Stimulated activated CD4-positive, alpha-beta T cell treated with anti-CD3 and anti-CD28 coated beads, Interleukin-4, amount 100 ng/mL, for 4 hours (primary cell): ENCODE measurements around the gene FSTL4.
A peak's percentile ranks its signal among the peaks of the same experiment; 100 is the strongest.

Experiments
- DNase-seq, 2 experiments: peaks; one replicate each; pipeline ENCODE4 v3.0.0-alpha.2; 2020

FSTL4 gene

DNA sequence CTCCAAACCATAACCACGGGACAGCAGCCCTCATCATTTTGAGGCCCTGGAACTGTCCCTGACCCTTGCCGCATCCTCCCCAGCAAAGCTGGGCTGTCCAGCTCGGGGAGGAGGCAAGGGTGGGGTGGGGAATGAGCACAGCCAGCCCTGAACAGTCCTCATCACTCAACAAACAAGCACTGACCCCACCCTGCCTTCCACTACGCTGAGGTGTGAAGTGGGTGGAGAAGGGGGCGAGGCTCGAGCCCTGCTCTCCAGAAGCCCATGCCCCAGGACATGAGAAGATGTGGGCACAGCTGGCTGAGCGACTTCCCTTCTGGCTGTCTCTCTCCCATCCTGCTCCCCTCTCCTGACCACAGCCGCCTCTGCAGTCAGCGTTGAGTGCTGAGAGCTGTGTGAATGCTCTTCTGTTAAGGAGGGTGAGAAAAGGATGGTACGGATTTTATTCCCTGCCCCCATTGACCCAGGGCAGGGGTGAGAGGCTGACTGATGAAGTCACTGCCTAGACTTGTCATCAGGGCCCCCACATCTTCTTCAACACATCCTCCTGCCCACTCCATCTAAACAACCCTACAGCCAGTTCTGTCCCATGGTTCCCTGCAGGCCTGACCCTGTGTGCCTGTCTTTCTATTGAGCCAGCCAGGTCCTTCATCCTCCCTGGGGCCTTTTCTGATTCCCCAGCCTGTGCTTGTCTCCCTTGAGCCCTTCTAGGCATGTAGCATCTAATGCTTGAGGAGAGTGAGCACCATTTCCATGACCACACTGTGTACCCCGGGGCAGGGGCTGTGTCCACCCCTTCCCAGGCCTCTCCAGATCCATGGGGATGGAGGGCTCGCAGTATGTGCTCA, 276.0 kb downstream of the FSTL4 start:
- no peak for DNase-seq

GRCh38 chr5:133334796-133335639, 277.3 kb downstream of the FSTL4 start:
- no peak for DNase-seq

DNA sequence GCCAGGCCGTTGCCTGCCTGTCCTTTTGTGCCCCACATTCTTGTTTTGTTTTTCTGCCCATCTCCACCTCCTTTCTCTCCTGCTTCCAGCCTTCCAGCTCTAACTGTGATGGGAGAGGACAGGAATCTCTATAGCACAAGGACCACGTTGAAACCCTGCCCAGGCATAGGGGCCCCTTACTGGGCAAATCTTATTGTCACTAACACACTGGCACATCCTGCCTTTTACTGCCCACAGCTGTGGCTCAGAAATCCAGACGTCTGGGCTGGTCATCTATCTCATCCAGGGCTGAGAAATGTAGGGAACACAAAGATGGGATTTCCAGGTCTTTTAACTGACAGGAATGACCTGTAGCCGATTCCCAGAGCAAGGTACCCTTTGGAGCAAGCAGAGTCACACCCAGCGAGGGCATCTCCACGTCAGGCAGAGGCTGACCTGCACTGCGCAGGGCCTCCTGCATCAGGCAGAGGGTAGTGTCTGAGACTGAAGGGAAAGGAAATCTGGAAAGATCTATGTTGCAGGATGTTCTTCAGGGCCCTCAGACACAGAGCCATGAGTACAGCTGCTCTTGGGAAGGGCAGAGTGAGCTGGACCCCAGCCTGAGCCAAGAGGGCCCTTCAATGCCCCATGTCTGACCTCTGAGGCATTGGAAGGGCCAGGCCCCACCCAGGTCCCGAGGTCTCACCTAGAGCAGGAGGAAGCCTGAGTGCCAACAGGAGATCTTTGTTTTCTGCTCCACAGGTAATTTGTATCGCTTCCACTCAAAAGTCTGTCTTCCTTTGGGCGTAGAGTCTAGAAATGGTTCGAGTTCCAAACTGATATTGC, 278.8 kb downstream of the FSTL4 start:
- no peak for DNase-seq

GRCh38 chr5:133332439-133333024, 279.8 kb downstream of the FSTL4 start:
- no peak for DNase-seq

GRCh38 chr5:133331941-133332340, 280.4 kb downstream of the FSTL4 start:
- DNase-seq: no peak

DNA sequence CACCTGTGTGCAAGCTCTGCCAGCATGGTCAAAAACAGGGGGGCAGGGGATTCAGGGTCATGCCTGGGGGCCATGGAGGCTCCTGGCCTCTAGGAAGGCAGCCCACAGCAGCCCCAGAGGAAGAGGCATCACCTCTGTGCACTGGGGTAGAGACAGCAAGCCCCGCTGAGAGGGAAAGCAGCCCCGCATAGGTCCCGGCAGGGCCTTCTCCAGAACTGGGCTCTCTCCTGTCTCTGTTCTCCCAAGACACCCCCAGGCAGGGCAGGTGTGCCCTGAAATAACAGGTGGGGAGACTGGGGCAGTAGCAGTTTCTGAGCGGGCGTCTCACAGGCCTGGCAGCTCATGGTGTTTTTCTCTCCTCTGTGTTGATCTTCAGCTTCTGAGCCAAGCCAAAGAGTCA, 281.4 kb downstream of the FSTL4 start:
- no peak for DNase-seq

DNA sequence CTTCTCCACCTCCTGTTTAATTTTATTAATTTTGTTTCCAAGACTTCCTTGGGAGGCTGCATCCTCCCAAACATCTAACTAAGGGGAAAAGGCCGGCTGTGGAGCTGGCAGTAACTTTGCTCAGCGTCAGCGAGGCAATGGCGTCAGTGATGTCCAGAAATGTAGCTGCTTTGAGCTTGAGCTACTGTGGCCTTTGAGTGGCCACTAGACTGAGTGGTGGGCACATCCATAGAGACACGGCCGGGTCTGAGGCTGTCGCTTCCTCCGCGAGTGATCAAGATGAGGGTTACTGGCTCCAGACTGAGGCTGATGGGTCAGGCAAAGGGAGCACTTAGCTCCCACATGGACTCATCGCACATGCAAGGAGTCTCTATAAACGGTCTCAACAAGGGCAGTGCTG, 283.5 kb downstream of the FSTL4 start:
- no peak for DNase-seq

DNA sequence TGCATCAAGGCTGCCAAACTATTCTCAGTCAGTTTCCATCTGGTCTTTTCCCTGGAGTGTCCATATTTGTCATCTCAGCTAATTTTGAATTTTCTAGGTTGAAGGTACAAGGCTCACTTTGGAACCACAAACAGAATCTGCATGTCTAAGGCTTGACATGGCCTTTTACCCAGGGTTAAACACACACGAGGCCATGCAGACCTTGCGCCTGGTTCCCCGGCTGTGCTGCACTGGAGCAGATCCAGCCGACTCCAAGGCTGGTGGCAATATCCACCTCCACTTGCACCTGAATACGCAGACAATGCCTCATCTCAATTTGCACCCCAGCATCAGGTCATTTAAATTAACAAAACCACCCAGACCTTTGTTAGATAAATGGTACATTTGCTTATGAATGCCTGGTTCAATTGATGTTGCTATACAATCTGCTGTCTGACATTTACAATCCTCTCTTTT, 284.4 kb downstream of the FSTL4 start:
- no peak for DNase-seq

GRCh38 chr5:133326361-133326760, 286.0 kb downstream of the FSTL4 start:
- DNase-seq: no peak

GRCh38 chr5:133325864-133326263, 286.5 kb downstream of the FSTL4 start:
- no peak for DNase-seq

DNA sequence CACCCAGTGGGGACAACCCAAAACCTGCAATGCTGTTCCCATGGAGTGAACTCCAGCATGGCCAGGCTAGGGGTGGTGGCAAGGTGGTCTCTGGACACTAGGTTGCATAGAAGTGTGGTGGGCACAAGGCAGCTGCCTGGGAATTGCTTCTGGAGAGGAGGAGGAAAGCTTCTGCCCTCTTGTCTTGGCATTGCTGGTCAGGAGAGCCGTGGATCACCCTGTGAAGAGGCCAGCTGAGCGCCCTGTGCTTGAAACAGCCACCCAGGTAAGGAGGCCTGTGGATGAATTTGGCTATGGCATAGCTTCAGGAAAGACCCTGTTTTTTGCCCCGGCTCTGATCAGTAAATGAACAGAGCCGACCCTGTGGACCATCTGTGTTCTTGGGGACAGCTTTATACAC, 287.4 kb downstream of the FSTL4 start:
- DNase-seq: no peak

GRCh38 chr5:133323494-133324457, 288.6 kb downstream of the FSTL4 start:
- DNase-seq: no peak

DNA sequence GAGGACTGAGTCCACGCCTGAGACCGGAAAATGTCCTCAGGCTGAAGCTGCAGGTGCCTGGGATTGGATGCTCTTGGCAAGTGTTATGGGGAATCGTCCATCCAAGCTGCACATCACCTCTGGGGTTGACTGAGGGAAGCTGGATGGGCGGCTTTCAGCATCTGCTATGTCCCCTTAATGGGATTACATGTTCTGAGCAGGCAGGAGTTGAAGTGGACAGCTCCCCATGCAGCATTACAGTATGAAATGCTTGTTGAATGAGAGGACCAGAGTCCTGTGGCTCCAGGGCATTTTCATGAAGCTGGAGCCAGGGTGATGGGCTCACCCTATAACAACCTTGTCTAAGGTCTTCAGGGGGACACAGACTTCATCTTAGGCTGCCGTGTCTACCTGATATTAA, 289.6 kb downstream of the FSTL4 start:
- DNase-seq: no peak

- peak in 1 of 2 experiments; percentile 9 for DNase-seq
Measured at GRCh38 chr5:133321833-133322420, 290.4 kb downstream of the FSTL4 start.

GRCh38 chr5:133321286-133321832, 291.0 kb downstream of the FSTL4 start:
- DNase-seq: no peak

DNA sequence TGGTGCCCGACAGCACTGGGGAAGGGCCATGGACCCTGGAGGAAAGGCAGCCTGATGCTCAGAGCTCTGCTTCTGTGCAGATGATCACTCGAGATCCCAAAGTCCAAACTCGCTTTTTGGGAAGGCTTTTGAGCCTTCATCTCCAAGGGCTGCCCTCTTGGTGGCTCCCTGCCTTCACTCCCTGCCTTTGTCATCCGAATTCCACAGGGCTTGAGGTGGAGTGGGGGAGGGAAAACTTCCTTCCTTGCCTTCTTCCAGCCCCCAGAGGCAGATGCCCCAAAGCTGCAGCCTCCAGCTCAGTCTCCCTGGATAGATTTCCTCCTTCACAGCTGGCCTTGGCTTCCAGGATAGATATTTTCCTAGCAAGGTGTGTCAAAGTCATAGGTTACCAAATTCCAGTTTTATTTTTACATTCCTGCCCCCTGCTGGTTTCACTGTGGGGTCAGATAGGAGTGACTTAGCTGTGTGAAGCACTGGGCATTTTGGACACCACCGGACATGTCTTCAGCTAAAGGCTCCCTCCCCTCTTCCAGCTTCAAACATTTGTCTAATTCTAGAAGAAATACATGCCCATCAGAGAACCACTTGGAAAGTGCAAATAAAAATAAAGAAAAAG, 292.3 kb downstream of the FSTL4 start:
- DNase-seq: no peak

- DNase-seq: no peak
Measured at GRCh38 chr5:133319244-133319643, 293.1 kb downstream of the FSTL4 start.

DNA sequence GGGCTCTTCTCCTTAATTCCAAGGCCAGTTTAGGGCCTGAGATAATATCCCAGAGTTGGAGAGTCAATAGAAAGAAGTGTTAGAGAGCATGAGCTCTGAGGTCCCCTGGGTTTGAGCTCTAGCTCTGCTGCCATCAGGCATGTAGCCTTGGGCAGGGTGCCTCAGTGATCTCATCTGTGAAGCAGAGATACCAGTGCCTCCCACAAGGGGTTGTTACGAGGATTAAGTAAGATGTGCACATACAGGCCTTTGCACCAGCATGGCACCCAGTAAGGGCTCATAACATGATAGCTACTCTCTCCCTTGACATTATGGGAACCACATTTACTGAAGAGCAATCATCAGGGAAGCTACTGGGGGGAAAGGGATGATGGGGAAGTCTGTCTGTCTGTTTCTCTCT, 294.8 kb downstream of the FSTL4 start:
- no peak for DNase-seq

DNA sequence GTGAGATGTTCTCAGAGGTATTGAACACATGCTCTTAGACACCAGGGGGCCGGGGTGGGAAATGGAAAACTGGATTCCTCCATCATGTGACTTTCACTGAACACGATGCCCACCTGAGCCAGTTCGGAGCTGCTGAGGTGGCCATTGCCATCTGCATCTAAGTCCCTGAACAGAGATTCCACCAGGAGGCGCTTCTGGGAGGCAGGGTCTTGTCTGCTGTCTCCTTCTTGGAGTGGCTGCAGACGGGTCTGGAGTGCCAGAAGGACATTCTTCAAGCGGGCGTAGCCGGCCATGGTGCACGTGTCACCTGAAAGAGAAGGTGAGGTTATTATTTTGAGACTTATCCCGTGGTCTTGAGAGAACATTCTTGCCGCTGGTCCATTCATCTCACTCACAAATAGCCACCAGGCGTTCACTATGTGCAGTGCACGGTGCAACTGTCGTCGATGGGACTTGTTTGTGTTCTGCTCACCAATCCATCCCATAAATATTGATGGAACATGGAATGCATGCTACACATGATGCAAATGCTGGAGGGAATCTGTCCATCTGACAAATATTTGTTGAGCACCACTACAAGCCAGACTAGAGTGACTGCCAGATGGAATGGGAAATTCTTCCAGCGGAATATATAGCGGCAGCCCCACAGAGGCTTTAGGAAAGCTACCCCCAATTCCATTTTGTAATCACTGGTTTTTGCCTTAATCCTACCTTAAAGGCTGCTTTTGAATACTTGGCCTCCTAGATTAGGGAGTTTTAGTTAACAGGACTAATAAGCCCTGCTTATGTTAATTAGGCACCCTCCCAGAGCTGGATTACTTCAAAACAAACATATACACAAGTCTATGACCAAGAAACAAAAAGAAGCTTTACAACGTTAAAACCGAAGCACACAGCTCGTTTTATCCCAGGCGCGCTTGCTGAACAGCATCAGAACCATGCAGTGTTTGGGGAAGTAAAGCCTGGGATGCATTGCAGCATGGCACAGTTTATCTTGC, 295.7 kb downstream of the FSTL4 start:
- DNase-seq: no peak
